Keratinocyte (primary cell): ENCODE measurements around the gene BAIAP2. TPM values are rescaled to one million over a fixed set of nuclear protein-coding genes. Genes with fewer than 3 reads are reported as not detected.

Source experiments
- DNase-seq: peaks from one replicate; pipeline ENCODE4 v3.0.0-alpha.2; 2011; ENCODE audit warnings: low read depth, missing footprints, low spot score
- FAIRE-seq: peaks from 2 replicates; lab custom pipeline; 2011; peaks lifted over from hg19 to GRCh38; lab: Jason Lieb, UNC
- H2AFZ ChIP-seq: 2 replicates; pipeline ENCODE4 v1.6.0; 2012; ENCODE audit warnings: low read length, control low read depth, inconsistent platforms; ENCODE audit not compliant: control insufficient read depth
- H3K27ac ChIP-seq: 2 replicates; pipeline ENCODE4 v1.5.1; 2011; ENCODE audit warnings: low read length; ENCODE audit not compliant: control insufficient read depth, insufficient read depth
- H3K27me3 ChIP-seq: 3 replicates; pipeline ENCODE4 v1.6.0; 2011; ENCODE audit warnings: low read length; ENCODE audit not compliant: control insufficient read depth, insufficient read depth; ENCODE audit errors: extremely low read depth
- H3K36me3 ChIP-seq, 2 experiments: 2 replicates in 1 of 2; 3 replicates in 1 of 2; pipeline ENCODE4 v1.5.1; 2011; ENCODE audit warnings: low read length in 2 of 2, mild to moderate bottlenecking in 1 of 2; ENCODE audit not compliant: control insufficient read depth in 2 of 2, insufficient read depth in 2 of 2; ENCODE audit errors: extremely low read depth in 1 of 2
- H3K4me1 ChIP-seq: 3 replicates; pipeline ENCODE4 v1.5.1; 2011; ENCODE audit warnings: low read length; ENCODE audit not compliant: control insufficient read depth, insufficient read depth; ENCODE audit errors: extremely low read depth
- H3K4me2 ChIP-seq: 3 replicates; pipeline ENCODE4 v1.6.0; 2011; ENCODE audit warnings: low read depth, low read length; ENCODE audit not compliant: control insufficient read depth, insufficient read depth; ENCODE audit errors: extremely low read depth
- H3K4me3 ChIP-seq, 3 experiments: fragments of 200-600 bp in 1 of 3; sonication (generic) in 1 of 3; 2 replicates in 2 of 3; 3 replicates in 1 of 3; pipeline ENCODE4 v1.5.1; 2011 to 2016; ENCODE audit warnings: low read length in 3 of 3, mild to moderate bottlenecking in 3 of 3, control low read depth in 2 of 3, inconsistent platforms in 1 of 3, low read depth in 1 of 3, mixed read lengths in 1 of 3, mixed run types in 1 of 3, moderate library complexity in 1 of 3; ENCODE audit not compliant: control insufficient read depth in 2 of 3, insufficient read depth in 2 of 3; ENCODE audit errors: extremely low read depth in 1 of 3
- H3K79me2 ChIP-seq: 2 replicates; pipeline ENCODE4 v1.6.0; 2012; ENCODE audit warnings: low read length; ENCODE audit not compliant: control insufficient read depth, insufficient read depth
- H3K9ac ChIP-seq: 3 replicates; pipeline ENCODE4 v1.6.0; 2011; ENCODE audit warnings: low read length; ENCODE audit not compliant: control insufficient read depth, insufficient read depth; ENCODE audit errors: extremely low read depth
- H3K9me1 ChIP-seq: 3 replicates; pipeline ENCODE4 v1.6.0; 2011; ENCODE audit warnings: low read length; ENCODE audit not compliant: control insufficient read depth, insufficient read depth; ENCODE audit errors: extremely low read depth
- H3K9me3 ChIP-seq: 2 replicates; pipeline ENCODE4 v1.5.1; 2012; ENCODE audit warnings: low read depth, low read length; ENCODE audit not compliant: control insufficient read depth
- H4K20me1 ChIP-seq: 3 replicates; pipeline ENCODE4 v1.6.0; 2011; ENCODE audit warnings: low read length; ENCODE audit not compliant: control insufficient read depth, insufficient read depth; ENCODE audit errors: extremely low read depth
- EZH2 ChIP-seq: IDR thresholded peaks from one replicate; pipeline ENCODE4 v1.6.1; 2012; ENCODE audit warnings: inconsistent platforms, mild to moderate bottlenecking, low read length, moderate library complexity
- dilution Hi-C: fragments of 300-500 bp; cut with MboI; formaldehyde crosslinking; loops from one replicate; pipeline ENCODE4 v1.7.0; 2020; ENCODE audit warnings: low sequenced_read_pairs; ENCODE audit not compliant: extremely low pct_ligation_motif_present
- polyA plus RNA-seq, 5 experiments: library from polyadenylated mRNA; depleted of rRNA in 3 of 5; stranded (reverse) in 3 of 5; stranded (forward) in 1 of 5; unstranded in 1 of 5; fragments of >200 nt; gene quantifications; 1 replicate in 1 of 5; 2 replicates in 3 of 5; 3 replicates in 1 of 5; pipeline versions ENCODE4 v1.2.1 to v1.2.3, GENCODE V29; 2011 to 2012; ENCODE audit warnings: missing spikeins in 2 of 5, low read depth in 1 of 5, low replicate concordance in 1 of 5
- TF ChIP-seq, protein P1 (sequence below), 3 experiments: IDR thresholded peaks in 1 of 3; conservative IDR thresholded peaks in 1 of 3; optimal IDR thresholded peaks in 1 of 3; 2 replicates in 2 of 3; 3 replicates in 1 of 3; pipeline versions ENCODE3 to v1.5.1; 2011; ENCODE audit warnings: low read length in 3 of 3, mild to moderate bottlenecking in 3 of 3, moderate library complexity in 2 of 3, control low read depth in 1 of 3, inconsistent platforms in 1 of 3; ENCODE audit not compliant: insufficient read depth in 2 of 3; ENCODE audit errors: extremely low read depth in 1 of 3

Gene BAIAP2
- polyA plus RNA-seq, 1 donor (not counting 4 experiments of a cell fraction or from before 2014, with no cell fraction given), result 56.7 TPM

DNA sequence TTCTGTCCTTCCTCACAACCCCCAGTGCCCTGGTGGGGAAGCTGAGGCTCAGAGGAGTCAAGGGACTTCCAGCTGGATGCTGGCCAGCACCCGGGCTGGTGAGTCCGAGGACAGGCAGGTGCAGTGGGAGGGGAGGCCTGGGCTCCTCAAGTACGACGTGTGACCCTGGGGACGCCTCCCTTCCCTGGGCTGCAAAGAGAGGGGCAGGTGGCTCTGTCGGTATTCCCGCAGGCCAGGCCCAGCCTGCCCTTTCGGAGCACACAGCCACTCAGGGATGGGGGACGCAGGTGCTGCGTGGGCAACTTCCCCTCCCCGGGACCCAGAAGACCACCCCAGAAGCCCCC lies 97.2 kb downstream of the BAIAP2 start:
- Histone ChIP-seq H3K27me3 (peaks cover 33% of the 10 kb centered on the region), H3K79me2 (no peaks in the 10 kb centered on the region), H3K36me3 (no peaks in the 10 kb centered on the region), H4K20me1 (no peaks in the 10 kb centered on the region), H3K9me1 (no peaks in the 10 kb centered on the region), H3K9me3 (no peaks in the 10 kb centered on the region), H3K4me2 (no peak overlapping the region), H3K9ac (no peak overlapping the region), H3K27ac (no peak overlapping the region), H3K4me3 (no peak overlapping the region), H2AFZ (no peak overlapping the region), H3K4me1 (no peaks in the 10 kb centered on the region)
- no peak for DNase-seq
- dilution Hi-C loops, result no loop called here
- no peak for TF ChIP-seq EZH2
- TF ChIP-seq, protein P1, sequence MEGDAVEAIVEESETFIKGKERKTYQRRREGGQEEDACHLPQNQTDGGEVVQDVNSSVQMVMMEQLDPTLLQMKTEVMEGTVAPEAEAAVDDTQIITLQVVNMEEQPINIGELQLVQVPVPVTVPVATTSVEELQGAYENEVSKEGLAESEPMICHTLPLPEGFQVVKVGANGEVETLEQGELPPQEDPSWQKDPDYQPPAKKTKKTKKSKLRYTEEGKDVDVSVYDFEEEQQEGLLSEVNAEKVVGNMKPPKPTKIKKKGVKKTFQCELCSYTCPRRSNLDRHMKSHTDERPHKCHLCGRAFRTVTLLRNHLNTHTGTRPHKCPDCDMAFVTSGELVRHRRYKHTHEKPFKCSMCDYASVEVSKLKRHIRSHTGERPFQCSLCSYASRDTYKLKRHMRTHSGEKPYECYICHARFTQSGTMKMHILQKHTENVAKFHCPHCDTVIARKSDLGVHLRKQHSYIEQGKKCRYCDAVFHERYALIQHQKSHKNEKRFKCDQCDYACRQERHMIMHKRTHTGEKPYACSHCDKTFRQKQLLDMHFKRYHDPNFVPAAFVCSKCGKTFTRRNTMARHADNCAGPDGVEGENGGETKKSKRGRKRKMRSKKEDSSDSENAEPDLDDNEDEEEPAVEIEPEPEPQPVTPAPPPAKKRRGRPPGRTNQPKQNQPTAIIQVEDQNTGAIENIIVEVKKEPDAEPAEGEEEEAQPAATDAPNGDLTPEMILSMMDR (optimal IDR thresholded peaks at IDR 0.05 in 1 of 3, IDR thresholded peaks at IDR 0.05 in 1 of 3, conservative IDR thresholded peaks at IDR 0.05 in 1 of 3; ENCODE audit: extremely low read depth in 1 of 3, insufficient read depth in 2 of 3, low read length in 3 of 3), result no peak
- no peak for FAIRE-seq

DNA sequence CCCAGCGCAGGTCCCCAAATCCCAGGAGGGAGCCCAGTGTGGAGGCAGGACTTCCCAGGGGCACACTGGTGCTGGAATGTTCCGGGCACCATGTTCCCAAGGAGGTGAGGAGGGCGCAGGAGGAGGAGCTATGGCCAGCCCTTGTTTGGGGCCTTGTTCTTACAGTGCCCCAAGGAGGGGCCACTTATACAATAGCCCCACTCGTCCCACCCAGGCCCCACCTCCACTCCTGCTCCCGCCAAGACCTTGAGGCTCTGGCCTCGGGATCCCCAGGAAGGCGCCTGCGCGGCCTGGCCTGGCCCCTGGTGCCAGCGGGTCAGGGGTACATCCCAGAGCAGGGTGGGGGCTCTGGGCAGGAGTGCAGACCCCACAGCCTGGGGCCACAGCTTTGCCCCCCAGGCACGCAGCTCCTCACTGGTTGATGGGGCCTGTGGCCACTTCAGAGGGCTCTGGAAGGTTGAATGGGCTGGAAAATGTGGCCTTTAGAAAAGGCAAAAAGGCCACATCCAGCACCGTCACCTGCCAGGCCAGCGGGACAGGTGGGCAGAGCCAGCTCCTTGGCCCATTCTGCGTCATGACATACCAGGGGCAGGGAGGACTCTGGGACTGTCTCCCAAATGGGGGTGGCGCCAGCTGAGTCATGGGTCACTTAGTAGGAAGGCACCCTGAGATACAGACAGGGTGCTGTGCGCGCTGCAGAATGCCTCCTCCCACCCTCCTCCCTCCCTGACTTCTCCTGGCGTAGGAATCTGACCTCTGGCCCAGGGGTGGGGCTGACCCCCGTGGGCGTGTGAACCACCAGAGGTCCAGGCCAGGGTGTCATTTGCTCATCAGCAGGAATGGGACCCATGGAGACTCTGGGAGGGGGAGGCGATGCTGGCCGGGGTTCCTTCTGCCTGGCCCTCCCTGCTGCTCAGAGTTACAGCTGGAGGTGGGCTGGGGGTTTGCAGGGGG lies 98.1 kb downstream of the BAIAP2 start:
- TF ChIP-seq EZH2, result no peak
- TF ChIP-seq, protein P1 (optimal IDR thresholded peaks at IDR 0.05 in 1 of 3, IDR thresholded peaks at IDR 0.05 in 1 of 3, conservative IDR thresholded peaks at IDR 0.05 in 1 of 3; ENCODE audit: extremely low read depth in 1 of 3, insufficient read depth in 2 of 3, low read length in 3 of 3), result no peak
- no peak overlapping the region for H3K9ac ChIP-seq
- dilution Hi-C loops, result no loop called here
- DNase-seq (no peak), FAIRE-seq (no peak)
- H3K79me2 ChIP-seq, result no peaks in the 10 kb centered on the region
- peaks cover 3% of the 10 kb centered on the region for H3K9me3 ChIP-seq
- no peaks in the 10 kb centered on the region for H3K4me1 ChIP-seq
- H3K27me3 ChIP-seq, result peaks cover 28% of the 10 kb centered on the region
- no peak overlapping the region for H2AFZ ChIP-seq
- H4K20me1 ChIP-seq, result no peaks in the 10 kb centered on the region
- H3K4me2 ChIP-seq, result no peak overlapping the region
- no peak overlapping the region for H3K27ac ChIP-seq
- H3K36me3 ChIP-seq, result no peaks in the 10 kb centered on the region
- no peaks in the 10 kb centered on the region for H3K9me1 ChIP-seq
- H3K4me3 ChIP-seq, result no peak overlapping the region
